HG02623 (cell line): ENCODE data around the gene TMEM190.
A peak's percentile ranks its signal among the peaks of the same experiment; 100 is the strongest.
"Not testable (repeated sequence)": the region's sequence is repeated elsewhere in the genome, so short reads cannot be mapped to it uniquely, and the experiment has no call there.

Experiments used
- ATAC-seq: cut with Tn5 transposase; IDR thresholded peaks from one replicate; pipeline ENCODE4 v1.9.1; 2021; ENCODE audit warnings: moderate library complexity; ENCODE audit not compliant: unreplicated experiment

The TMEM190 gene

GRCh38 chr19:55389386-55390317, 13.0 kb downstream of the TMEM190 start:
- ATAC-seq, result no peak

- no peak for ATAC-seq
Observed at GRCh38 chr19:55390461-55390880, 13.8 kb downstream of the TMEM190 start.

GRCh38 chr19:55391191-55391670, 14.6 kb downstream of the TMEM190 start:
- ATAC-seq, result no peak

GRCh38 chr19:55391702-55392615, 15.3 kb downstream of the TMEM190 start:
- no peak for ATAC-seq

GRCh38 chr19:55392820-55393761, 16.5 kb downstream of the TMEM190 start:
- no peak for ATAC-seq

GRCh38 chr19:55398200-55398925, 21.7 kb downstream of the TMEM190 start:
- ATAC-seq, result no peak

- ATAC-seq, result no peak
Observed at GRCh38 chr19:55400281-55401087, 23.9 kb downstream of the TMEM190 start.

GRCh38 chr19:55401390-55401789, 24.8 kb downstream of the TMEM190 start:
- ATAC-seq, result not testable (repeated sequence)

- no peak for ATAC-seq
Observed at GRCh38 chr19:55402509-55402908, 25.9 kb downstream of the TMEM190 start.

- ATAC-seq, result no peak
Observed at GRCh38 chr19:55405638-55406037, 29.0 kb downstream of the TMEM190 start.

- no peak for ATAC-seq
Observed at GRCh38 chr19:55406091-55406825, 29.6 kb downstream of the TMEM190 start.

GRCh38 chr19:55406826-55407549, 30.4 kb downstream of the TMEM190 start:
- peak; percentile 6 for ATAC-seq

- ATAC-seq, result peak; percentile 58
Observed at GRCh38 chr19:55407550-55407799, 30.8 kb downstream of the TMEM190 start, which contains the start of gene UBE2S. UBE2S (minus strand) TSS chr19:55407788; CDS start chr19:55407589, 199 bp downstream.

GRCh38 chr19:55407800-55408532, 31.3 kb downstream of the TMEM190 start:
- ATAC-seq, result peak; percentile 86

GRCh38 chr19:55408533-55408872, 31.9 kb downstream of the TMEM190 start:
- ATAC-seq, result no peak

GRCh38 chr19:55409179-55409578, 32.6 kb downstream of the TMEM190 start:
- ATAC-seq, result not testable (repeated sequence)

- no peak for ATAC-seq
Observed at GRCh38 chr19:55410168-55410567, 33.5 kb downstream of the TMEM190 start.
